ENCODE results near the gene BCCIP.
A peak's percentile ranks its signal among the peaks of the same experiment; 100 is the strongest.

The BCCIP gene

GRCh38 chr10:125822878-125823662 is at the start of gene BCCIP, which contains the start of gene UROS:
BCCIP (plus strand) TSS chr10:125823546; CDS start chr10:125823558, 12 bp downstream.
UROS (minus strand) TSS chr10:125823258; CDS start chr10:125816499, 6,759 bp downstream.
- peak; percentile 59 for DNase-seq

- no peak for DNase-seq
These were observed 49.4 kb upstream of the BCCIP start for GRCh38 chr10:125773687-125774543.

DNA sequence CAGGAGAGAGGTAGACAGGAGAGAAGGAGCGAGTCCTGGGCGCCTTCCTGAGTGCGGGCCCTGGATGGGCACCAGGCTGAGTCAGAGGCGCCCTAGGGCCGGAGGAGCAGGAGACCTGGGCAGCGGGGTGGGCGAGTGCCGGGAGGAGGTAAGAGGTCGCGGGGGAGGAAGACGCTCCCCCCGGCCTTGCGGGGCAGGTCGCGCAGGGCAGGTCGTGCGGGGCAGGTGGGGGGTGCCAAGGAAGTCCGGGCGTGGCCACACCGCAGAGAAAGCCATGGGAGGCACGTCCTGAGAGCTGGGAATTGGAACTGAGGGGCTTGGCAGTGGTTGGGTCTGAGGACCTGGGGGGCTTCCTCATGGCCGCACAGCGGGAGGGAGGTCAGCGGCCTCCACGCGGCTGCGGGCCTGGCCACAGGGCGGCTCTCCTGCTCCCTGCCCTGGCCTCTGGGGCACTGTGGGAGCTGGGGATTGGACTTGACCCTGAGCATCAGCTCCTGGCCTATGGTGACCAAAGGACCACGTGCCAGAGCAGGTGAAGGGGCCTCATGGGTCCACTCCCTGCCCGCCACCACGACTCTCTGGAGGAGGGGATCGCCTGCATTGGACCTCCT is 48.7 kb upstream of the BCCIP start:
- no peak for DNase-seq

- no peak for DNase-seq
These were observed 47.7 kb upstream of the BCCIP start, which contains the start of gene MMP21 for GRCh38 chr10:125775491-125776106. MMP21 (minus strand) TSS chr10:125775821; CDS start chr10:125775821, 0 bp downstream.

- DNase-seq: no peak
These were observed 45.5 kb upstream of the BCCIP start for GRCh38 chr10:125777806-125778205.

DNA sequence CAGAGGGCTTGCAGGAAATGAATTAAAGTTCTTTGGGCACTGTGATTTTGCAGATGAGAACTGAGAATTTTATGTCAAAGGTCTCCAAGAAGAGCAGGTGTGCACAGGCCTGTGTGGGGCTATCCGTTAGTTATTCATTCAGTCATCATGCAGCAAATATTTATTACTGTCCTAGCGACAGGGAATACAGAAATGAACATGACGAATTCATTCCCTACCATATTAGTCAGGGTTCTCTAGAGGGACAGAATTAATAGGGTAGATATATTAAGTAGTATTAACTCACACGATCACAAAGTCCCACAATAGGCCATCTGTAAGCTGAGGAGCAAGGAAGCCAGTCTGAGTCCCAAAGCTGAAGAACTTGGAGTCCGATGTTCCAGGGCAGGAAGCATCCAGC is 44.8 kb upstream of the BCCIP start:
- DNase-seq: no peak

DNA sequence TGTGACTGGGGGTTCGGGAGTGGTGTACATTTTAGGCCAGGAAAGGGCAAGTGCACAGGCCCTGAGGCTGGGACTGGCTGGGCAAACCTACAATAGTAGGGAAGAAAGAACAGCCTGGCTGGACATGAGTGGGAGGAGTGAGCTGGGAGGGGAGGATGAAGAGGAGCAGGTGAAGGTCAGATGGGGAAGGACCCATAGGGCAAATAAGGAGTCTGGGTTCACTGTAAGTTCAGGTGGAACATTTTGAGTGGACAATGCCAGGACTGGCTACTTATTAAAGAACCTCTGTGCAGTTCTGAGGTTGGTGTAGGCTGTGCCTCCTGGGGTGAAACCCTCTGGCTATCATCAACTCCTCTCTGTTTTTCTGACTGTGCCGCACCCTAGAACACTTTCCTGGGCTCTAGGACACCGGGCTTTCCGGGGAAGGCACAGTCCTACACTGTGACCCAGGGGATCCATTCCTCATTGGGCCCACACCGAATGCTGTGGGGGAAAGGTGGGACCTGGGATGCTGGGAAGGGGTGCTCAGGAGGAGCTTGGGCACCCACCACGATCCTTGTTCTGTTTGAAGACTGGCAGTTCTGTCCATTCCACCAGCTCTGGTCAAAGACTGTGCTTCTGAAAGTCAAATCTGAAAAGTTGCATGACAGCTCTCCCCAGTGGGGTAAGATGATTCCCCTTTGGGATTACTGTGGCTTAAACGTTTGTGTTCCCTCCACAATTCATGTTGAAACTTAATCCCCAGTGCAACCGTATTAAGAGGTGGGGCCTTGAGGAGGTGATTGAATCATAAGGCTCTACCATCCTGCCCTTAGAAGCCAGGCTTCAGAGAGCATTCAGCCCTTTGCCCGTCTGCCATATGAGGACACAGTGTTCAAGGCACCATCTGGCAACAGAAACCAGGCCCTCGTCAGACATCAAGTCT is 43.7 kb upstream of the BCCIP start:
- DNase-seq: no peak

DNA sequence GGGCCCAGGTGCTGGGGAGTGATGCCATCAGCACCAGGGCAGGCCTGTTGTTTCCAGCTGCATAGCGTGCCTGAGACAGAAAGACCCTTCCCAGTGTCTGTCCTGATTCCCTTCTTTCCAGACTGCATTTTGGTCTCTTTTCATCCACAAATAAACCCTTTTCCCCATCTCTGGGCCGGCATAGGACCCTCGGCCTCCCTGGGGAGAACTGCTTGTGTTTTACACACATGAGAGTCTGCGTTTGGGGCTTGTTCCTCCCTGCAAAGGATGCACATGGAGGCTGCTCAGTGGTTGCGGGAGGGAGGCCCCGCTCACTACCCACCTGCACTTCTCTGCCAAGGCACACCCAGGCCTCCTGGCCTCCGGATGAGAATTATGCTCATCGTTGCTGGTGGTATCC is 42.0 kb upstream of the BCCIP start:
- no peak for DNase-seq

GRCh38 chr10:125782054-125782453 is 41.3 kb upstream of the BCCIP start:
- DNase-seq: no peak

- DNase-seq: no peak
These were observed 40.7 kb upstream of the BCCIP start for GRCh38 chr10:125782616-125783015.

GRCh38 chr10:125783408-125783807 is 39.9 kb upstream of the BCCIP start:
- DNase-seq: no peak

DNA sequence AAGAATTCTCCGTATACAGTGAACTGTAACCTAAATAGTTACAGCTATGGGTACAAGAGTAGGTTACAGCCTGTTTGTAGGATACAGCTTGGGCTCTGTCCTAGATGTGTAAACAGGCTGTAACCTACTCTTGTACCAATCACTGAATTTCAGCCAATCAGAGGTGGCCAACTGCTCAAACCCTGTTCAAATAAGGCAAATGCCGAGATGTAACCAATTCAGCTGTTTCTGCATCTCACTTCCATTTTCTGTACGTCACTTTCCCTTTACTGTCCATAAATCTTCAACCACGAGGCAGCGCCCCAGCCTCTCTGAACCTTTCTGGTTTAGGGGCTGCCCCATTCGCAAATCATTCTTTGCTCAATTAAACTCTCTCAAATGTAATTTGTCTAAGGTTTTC is 39.4 kb upstream of the BCCIP start:
- DNase-seq: no peak

- no peak for DNase-seq
These were observed 37.6 kb upstream of the BCCIP start for GRCh38 chr10:125785791-125786190.

- no peak for DNase-seq
These were observed 35.0 kb upstream of the BCCIP start for GRCh38 chr10:125788156-125789034.

- no peak for DNase-seq
These were observed 30.7 kb upstream of the BCCIP start for GRCh38 chr10:125792342-125793300.

DNA sequence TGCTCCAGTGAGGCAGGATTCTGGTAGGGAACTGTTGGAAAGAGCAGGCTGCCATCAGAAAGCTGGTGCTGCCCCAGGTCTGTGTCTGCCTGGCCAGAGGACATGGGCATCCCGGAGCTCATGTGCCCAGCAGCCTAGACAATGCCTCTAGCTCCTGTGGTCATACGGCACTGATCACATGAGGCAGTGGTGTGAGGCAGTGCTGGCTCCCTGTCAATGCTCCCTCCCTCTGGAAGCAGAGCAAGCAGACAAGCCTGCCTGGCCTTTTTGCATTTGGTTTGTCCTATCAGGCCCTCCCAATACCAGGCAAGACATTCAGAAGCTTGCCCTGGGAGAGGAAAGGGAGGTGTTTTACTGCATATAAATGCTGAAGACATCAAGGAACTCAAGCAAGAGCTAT is 28.2 kb upstream of the BCCIP start:
- no peak for DNase-seq

- no peak for DNase-seq
These were observed 27.6 kb upstream of the BCCIP start for GRCh38 chr10:125795637-125796190.

- no peak for DNase-seq
These were observed 25.9 kb upstream of the BCCIP start for GRCh38 chr10:125797424-125797823.

GRCh38 chr10:125797994-125798662 is 25.2 kb upstream of the BCCIP start:
- no peak for DNase-seq
